Measurements from ENCODE around the gene PROCA1.

DNA sequence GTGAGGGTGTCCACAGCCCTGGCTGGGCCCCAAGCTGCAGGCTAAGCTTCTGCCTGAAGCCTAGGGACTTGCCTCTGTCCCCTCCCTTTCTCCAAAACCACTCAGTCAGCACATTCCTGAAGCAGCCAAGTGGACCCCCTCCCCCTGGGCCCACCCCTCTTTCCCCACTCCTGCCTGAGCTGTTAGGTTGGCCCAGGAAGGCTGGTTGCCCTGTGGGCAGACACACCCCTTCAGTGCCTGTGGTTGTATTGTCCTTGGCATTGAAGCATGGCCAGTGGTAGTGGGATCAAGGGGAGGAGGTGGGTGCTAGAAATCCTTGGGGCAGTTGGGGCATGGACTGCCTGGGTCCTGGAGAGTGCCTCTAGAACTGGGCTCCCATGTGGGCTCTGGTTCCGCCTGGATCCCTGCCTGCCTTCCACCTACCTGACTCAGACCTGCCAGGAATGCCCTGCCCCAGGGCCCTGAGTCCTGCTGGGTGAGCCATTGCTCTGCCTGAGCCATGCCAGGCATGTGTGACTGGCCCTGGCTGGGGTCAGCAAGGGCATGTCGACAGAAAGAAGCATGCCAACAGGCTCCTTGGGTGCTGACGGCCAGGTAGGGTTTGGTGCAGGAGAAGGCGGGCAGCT lies 34.2 kb upstream of the PROCA1 start:
- TF ChIP-seq YEATS4 (CRISPR knock-in tag; IDR thresholded peaks at IDR 0.05; ENCODE audit: borderline replicate concordance) = no peak
- no peak for TF ChIP-seq CHD2 (IDR thresholded peaks at IDR 0.05; ENCODE audit: low read depth, low read length)
- no peak for TF ChIP-seq ZNF326 (CRISPR knock-in tag; IDR thresholded peaks at IDR 0.05; ENCODE audit: borderline replicate concordance)

All from HepG2 (cell line).